Fibroblast of the aortic adventitia (primary cell): ENCODE measurements around the gene HDHD5. TPM values are rescaled to one million over a fixed set of nuclear protein-coding genes. Genes with fewer than 3 reads are reported as not detected.

Experiments
- DNase-seq: peaks from one replicate; pipeline ENCODE4 v3.0.0-alpha.2; 2010; ENCODE audit warnings: low read depth
- H3K4me3 ChIP-seq: 2 replicates; pipeline ENCODE4 v1.5.1; 2011; ENCODE audit warnings: low read depth, mild to moderate bottlenecking, control low read depth, low read length, moderate library complexity
- total RNA-seq: library from RNA; depleted of rRNA; stranded (reverse); fragments of >200 nt; gene quantifications from 2 replicates; pipeline ENCODE4 v1.2.3, GENCODE V29; 2012; ENCODE audit warnings: low replicate concordance
- TF ChIP-seq, protein P1 (sequence below): IDR thresholded peaks from 2 replicates; pipeline ENCODE4 v1.5.1; 2011; ENCODE audit warnings: mild to moderate bottlenecking, low read length, control low read depth, inconsistent platforms; ENCODE audit not compliant: insufficient read depth

The HDHD5 gene
- total RNA-seq, 1 donor: 19.7 TPM

- H3K4me3 ChIP-seq: no peak overlapping the region
- TF ChIP-seq, protein P1, sequence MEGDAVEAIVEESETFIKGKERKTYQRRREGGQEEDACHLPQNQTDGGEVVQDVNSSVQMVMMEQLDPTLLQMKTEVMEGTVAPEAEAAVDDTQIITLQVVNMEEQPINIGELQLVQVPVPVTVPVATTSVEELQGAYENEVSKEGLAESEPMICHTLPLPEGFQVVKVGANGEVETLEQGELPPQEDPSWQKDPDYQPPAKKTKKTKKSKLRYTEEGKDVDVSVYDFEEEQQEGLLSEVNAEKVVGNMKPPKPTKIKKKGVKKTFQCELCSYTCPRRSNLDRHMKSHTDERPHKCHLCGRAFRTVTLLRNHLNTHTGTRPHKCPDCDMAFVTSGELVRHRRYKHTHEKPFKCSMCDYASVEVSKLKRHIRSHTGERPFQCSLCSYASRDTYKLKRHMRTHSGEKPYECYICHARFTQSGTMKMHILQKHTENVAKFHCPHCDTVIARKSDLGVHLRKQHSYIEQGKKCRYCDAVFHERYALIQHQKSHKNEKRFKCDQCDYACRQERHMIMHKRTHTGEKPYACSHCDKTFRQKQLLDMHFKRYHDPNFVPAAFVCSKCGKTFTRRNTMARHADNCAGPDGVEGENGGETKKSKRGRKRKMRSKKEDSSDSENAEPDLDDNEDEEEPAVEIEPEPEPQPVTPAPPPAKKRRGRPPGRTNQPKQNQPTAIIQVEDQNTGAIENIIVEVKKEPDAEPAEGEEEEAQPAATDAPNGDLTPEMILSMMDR: no peak
- no peak for DNase-seq
These were observed 57.4 kb downstream of the HDHD5 start for GRCh38 chr22:17101475-17102296.

- DNase-seq: no peak
- TF ChIP-seq, protein P1: no peak
- H3K4me3 ChIP-seq: no peak overlapping the region
These were observed 58.5 kb downstream of the HDHD5 start for GRCh38 chr22:17100621-17101020.

- no peak overlapping the region for H3K4me3 ChIP-seq
- no peak for DNase-seq
- TF ChIP-seq, protein P1: no peak
These were observed 60.7 kb downstream of the HDHD5 start for GRCh38 chr22:17098379-17098819.

GRCh38 chr22:17097701-17098100 is 61.4 kb downstream of the HDHD5 start:
- H3K4me3 ChIP-seq: no peak overlapping the region
- no peak for DNase-seq
- TF ChIP-seq, protein P1: no peak

DNA sequence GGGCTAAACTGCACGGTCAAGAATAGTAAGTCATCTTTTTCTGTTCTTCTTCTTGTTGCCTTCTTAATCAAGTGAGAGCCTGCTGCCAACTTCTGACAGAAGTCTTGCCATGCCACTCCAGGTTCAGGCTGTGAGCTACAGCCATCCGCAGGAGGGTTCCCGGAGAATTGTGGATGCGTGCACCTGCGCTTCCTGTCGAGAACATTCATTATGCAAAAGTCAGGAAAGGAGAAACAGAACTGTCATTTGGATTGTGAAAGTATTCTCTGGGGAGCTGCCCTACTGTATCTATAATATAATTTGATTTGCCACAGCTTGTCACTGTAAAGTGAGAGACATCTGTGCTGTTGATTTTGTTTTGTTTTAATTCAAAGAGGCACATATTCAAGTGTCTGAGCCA is 62.0 kb downstream of the HDHD5 start:
- TF ChIP-seq, protein P1: no peak
- DNase-seq: no peak
- no peak overlapping the region for H3K4me3 ChIP-seq

DNA sequence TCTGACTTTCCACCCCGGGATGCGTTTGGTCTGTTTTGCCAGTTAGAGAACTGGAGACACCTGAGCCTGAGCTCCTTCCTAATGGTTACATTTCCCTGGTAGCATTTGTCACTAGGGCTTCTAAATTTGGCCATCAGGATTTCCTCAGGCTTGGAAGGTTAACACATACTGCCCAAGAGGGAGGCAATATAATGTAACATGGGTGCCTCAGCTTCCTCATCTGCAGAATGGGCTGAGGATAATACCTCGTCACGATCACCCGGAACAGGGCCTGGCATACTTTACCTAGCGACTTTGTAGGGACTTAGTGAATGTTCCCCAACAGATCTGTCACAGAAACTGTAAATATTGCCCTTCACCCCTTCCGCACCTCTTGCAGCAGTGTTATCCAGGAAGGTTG is 63.0 kb downstream of the HDHD5 start:
- TF ChIP-seq, protein P1: no peak
- no peak overlapping the region for H3K4me3 ChIP-seq
- DNase-seq: no peak
